Lung (tissue), 12 donors: ENCODE results near the gene PRIMPOL. TPM values are rescaled to one million over a fixed set of nuclear protein-coding genes. Genes with fewer than 3 reads are reported as not detected.

ENCODE experiments used
- ATAC-seq: fragments of 200-7000 bp; cut with Tn5 transposase; one replicate; pipeline ENCODE4 v1.9.1; 2020; ENCODE audit warnings: moderate number of reproducible peaks; ENCODE audit not compliant: insufficient read depth, low FRiP score
- DNase-seq, 3 donors: peaks; one replicate each; pipeline ENCODE4 v3.0.0-alpha.2; 2013 to 2017
- H3K27ac ChIP-seq, 2 donors: one replicate each; pipeline ENCODE4 v1.5.1; 2013; ENCODE audit warnings: mild to moderate bottlenecking in 2 of 2, moderate library complexity in 2 of 2, control low read depth in 1 of 2, inconsistent platforms in 1 of 2, low read depth in 1 of 2, low read length in 1 of 2
- H3K27me3 ChIP-seq, 3 donors: one replicate each; pipeline ENCODE4 v1.5.1; 2013; ENCODE audit warnings: low read length in 2 of 3; ENCODE audit not compliant: control insufficient read depth in 3 of 3, insufficient read depth in 3 of 3
- H3K36me3 ChIP-seq, 4 donors: one replicate each; pipeline ENCODE4 v1.5.1; 2013; ENCODE audit warnings: low read length in 4 of 4, mild to moderate bottlenecking in 1 of 4, moderate library complexity in 1 of 4; ENCODE audit not compliant: control insufficient read depth in 4 of 4, insufficient read depth in 4 of 4
- H3K4me1 ChIP-seq, 5 donors: one replicate each; pipeline ENCODE4 v1.5.1; 2013; ENCODE audit warnings: low read length in 5 of 5, mild to moderate bottlenecking in 2 of 5, moderate library complexity in 1 of 5; ENCODE audit not compliant: control insufficient read depth in 5 of 5, insufficient read depth in 5 of 5
- H3K4me3 ChIP-seq: one replicate; pipeline ENCODE4 v1.5.1; 2013; ENCODE audit warnings: mild to moderate bottlenecking, control low read depth, moderate library complexity
- H3K9ac ChIP-seq, 2 donors: one replicate each; pipeline ENCODE4 v1.5.1; 2013; ENCODE audit warnings: low read length in 2 of 2, control low read depth in 1 of 2; ENCODE audit not compliant: insufficient read depth in 1 of 2
- H3K9me3 ChIP-seq, 4 donors: one replicate each; pipeline ENCODE4 v1.5.1; 2013; ENCODE audit warnings: low read length in 3 of 4, mild to moderate bottlenecking in 1 of 4, moderate library complexity in 1 of 4; ENCODE audit not compliant: control insufficient read depth in 4 of 4, insufficient read depth in 3 of 4
- WGBS, 2 donors: extraction: QIAGEN DNeasy Blood & Tissue Kit; methylation state at CpG; one replicate each; pipeline ENCODE4 v1.1.7; 2013; 5-methylcytosine and 5-hydroxymethylcytosine counted together
- polyA plus RNA-seq, 2 donors: library from polyadenylated mRNA; stranded (reverse); fragments of 200-250 nt; gene quantifications; one replicate each; pipeline ENCODE4 v1.2.1, GENCODE V29; 2013
- total RNA-seq, 2 donors: library from RNA; depleted of rRNA in 1 of 2; stranded (reverse); fragments of >200 nt in 1 of 2; gene quantifications; one replicate each; pipeline ENCODE4 v1.2.1, GENCODE V29; 2014 to 2021
- TF ChIP-seq, protein P1 (sequence below): IDR thresholded peaks from 2 replicates; pipeline ENCODE4 v1.5.1; 2012; ENCODE audit warnings: mild to moderate bottlenecking; ENCODE audit errors: control extremely low read depth, extremely low read depth
- donor health status: control.
- donor health status: control.
- donor health status: Bipolar disorder and iron deficiency.
- donor health status: healthy.
- donor health status: DM: yes; HTN: yes; CAD: no.

The PRIMPOL gene
- total and polyA plus RNA-seq, 4 donors, result 7.3 to 43.4 (median 19.4) TPM

DNA sequence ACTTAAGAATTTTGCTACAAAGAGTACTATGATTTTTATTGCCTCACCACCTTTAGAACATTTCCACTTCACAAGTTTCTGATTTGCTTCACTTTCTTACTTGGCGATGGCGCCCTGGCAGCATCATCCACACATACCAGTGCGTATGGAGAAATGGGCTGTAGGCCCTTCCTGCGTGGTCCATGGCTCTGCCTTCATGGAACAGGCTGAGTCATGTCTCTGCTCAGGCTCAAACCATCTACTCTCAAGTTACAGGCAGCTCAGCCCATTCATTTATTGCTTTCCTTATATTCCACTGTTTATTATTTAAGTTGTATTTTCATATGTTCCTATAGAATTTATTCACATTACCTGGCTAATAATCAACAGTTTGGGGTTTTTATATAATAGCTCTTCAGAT, 21.4 kb upstream of the PRIMPOL start:
- ATAC-seq (no peak), DNase-seq (no peak)
- Histone ChIP-seq H3K4me3 (no peak overlapping the region), H3K27ac (no peak overlapping the region), H3K27me3 (no peaks in the 10 kb centered on the region), H3K9ac (no peak overlapping the region), H3K9me3 (no peaks in the 10 kb centered on the region), H3K36me3 (peaks cover 8 to 46% (median 17%) of the 10 kb centered on the region in 4 donors), H3K4me1 (peaks cover 0 to 2% (median 0%) of the 10 kb centered on the region in 5 donors)
- TF ChIP-seq, protein P1, sequence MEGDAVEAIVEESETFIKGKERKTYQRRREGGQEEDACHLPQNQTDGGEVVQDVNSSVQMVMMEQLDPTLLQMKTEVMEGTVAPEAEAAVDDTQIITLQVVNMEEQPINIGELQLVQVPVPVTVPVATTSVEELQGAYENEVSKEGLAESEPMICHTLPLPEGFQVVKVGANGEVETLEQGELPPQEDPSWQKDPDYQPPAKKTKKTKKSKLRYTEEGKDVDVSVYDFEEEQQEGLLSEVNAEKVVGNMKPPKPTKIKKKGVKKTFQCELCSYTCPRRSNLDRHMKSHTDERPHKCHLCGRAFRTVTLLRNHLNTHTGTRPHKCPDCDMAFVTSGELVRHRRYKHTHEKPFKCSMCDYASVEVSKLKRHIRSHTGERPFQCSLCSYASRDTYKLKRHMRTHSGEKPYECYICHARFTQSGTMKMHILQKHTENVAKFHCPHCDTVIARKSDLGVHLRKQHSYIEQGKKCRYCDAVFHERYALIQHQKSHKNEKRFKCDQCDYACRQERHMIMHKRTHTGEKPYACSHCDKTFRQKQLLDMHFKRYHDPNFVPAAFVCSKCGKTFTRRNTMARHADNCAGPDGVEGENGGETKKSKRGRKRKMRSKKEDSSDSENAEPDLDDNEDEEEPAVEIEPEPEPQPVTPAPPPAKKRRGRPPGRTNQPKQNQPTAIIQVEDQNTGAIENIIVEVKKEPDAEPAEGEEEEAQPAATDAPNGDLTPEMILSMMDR, result no peak
- 96 to 98% methylated on average over 4 of the region's 4 CpGs for WGBS, 2 donors

DNA sequence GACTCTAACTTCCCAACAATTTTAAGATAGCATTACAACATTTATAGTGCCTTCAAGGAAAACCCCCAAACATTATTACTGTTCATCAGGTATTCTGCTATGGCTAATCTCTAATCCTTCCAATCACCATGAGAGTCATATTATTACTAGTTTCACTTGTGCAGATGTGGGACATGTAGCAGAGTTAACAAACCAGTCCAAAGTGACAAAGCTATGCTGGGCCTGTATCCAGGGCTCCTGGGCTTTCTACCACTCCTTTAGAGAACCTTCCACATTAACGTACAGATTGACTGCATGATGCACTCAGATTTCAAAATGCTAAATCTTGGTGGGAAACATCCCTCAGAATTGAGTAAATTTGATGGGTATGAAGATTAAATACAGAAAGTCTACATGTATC, 16.7 kb upstream of the PRIMPOL start:
- TF ChIP-seq, protein P1, result no peak

DNA sequence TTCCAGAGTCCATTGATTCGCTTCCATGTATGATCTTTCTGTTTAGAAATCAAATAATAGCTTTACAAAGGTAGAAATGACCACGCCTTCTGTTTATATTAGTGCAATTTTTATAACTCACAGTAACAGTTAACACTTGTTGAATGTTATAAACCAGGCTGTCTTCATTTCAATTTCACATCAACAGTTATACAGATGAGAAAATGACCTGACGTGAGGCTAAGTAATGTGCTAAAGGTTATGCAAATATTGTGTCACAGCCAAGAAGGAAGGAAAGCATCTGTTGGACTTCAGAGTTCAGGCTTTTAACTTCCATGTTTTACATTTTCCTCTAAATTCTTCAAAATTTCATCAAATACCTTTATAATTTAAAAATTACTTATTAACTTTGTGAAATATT, 14.2 kb upstream of the PRIMPOL start:
- TF ChIP-seq, protein P1, result no peak
- Histone ChIP-seq H3K9ac (no peak overlapping the region), H3K4me1 (peaks cover 0 to 9% (median 0%) of the 10 kb centered on the region in 5 donors), H3K27ac (no peak overlapping the region), H3K36me3 (peaks cover 11 to 26% (median 23%) of the 10 kb centered on the region in 4 donors), H3K4me3 (no peak overlapping the region), H3K9me3 (no peaks in the 10 kb centered on the region), H3K27me3 (no peaks in the 10 kb centered on the region)
- 53 to 73% methylated on average over 3 of the region's 3 CpGs for WGBS, 2 donors
- DNase-seq (peak in 2 of 3 donors; percentile 32 to 47), ATAC-seq (no peak)

More for the DNA sequence above, 16.7 kb upstream of the PRIMPOL start:
- no peak overlapping the region for H3K4me3 ChIP-seq
- ATAC-seq (no peak), DNase-seq (no peak)
- peaks cover 0 to 1% (median 0%) of the 10 kb centered on the region in 5 donors for H3K4me1 ChIP-seq
- peaks cover 16 to 44% (median 33%) of the 10 kb centered on the region in 4 donors for H3K36me3 ChIP-seq
- no peaks in the 10 kb centered on the region for H3K27me3 ChIP-seq
- H3K9ac ChIP-seq, result no peak overlapping the region
- H3K9me3 ChIP-seq, result no peaks in the 10 kb centered on the region
- 92 to 97% methylated on average over 1 of the region's 1 CpG for WGBS, 2 donors
- no peak overlapping the region for H3K27ac ChIP-seq

DNA sequence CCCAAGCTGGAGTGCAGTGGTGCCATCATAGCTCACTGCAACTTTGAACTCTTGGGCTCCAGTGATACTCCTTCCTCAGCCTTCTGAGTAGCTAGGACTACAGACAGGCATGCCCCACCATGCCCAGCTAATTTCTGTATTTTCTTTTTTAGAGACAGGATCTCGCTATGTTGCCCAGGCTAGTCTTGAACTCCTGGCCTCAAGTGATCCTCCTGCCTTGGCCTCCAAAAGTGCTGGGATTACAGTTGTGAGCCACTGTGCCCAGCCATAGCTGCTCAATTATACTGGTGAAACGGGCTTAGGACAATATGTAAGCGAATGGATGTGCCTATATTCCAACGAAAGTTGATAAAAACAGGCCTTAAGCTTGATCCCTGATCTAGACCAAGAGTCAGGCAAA, 13.4 kb upstream of the PRIMPOL start:
- no peak for DNase-seq
- H3K4me1 ChIP-seq, result peaks cover 0 to 15% (median 0%) of the 10 kb centered on the region in 5 donors
- WGBS, 2 donors, result 97% methylated on average over 4 of the region's 4 CpGs
- no peaks in the 10 kb centered on the region for H3K9me3 ChIP-seq
- H3K27ac ChIP-seq, result no peak overlapping the region
- no peaks in the 10 kb centered on the region for H3K27me3 ChIP-seq
- H3K36me3 ChIP-seq, result peaks cover 11 to 22% (median 18%) of the 10 kb centered on the region in 4 donors
- TF ChIP-seq, protein P1, result no peak
- no peak for ATAC-seq
- H3K4me3 ChIP-seq, result no peak overlapping the region
- H3K9ac ChIP-seq, result no peak overlapping the region
